GM12874 (cell line): ENCODE data around the gene KLHL40.

Experiments
- CTCF ChIP-seq: IDR thresholded peaks from 2 replicates; pipeline ENCODE4 v1.5.1; 2011; ENCODE audit warnings: low read depth, mild to moderate bottlenecking, control low read depth, low read length, moderate library complexity; ENCODE audit not compliant: insufficient read depth

KLHL40 gene

DNA sequence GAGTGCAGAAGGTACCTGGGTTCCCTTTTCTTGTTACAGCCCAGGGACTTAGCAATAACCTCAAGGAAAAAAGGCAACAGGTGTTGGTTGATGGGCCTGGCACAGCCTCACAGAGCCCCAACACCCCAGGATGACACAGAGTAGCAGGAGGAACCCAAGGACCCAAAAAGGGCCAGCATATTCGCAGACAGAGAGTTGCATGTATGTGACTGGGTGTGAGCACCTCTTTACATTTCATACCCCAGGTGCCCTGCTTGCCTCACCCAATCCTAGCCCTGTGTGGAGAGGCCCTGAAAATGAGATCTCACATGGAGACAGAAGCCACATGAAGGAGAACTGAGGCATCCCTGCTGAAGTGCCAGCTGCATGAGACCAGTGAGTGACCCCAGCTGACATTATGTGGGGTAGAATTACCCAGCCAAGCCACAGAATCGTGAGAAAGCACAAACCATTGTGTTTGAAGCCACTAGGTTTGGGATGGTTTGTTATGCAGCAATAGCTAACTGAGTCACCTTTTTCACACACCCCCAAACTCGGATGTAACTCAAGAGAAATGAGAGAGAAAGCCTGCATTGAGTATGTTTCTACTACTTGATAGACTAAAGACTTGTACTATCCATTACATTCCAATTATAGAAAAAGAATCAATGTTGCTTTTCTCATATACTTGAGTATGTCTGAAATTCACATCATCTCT, 43.5 kb downstream of the KLHL40 start:
- no peak for TF ChIP-seq CTCF

DNA sequence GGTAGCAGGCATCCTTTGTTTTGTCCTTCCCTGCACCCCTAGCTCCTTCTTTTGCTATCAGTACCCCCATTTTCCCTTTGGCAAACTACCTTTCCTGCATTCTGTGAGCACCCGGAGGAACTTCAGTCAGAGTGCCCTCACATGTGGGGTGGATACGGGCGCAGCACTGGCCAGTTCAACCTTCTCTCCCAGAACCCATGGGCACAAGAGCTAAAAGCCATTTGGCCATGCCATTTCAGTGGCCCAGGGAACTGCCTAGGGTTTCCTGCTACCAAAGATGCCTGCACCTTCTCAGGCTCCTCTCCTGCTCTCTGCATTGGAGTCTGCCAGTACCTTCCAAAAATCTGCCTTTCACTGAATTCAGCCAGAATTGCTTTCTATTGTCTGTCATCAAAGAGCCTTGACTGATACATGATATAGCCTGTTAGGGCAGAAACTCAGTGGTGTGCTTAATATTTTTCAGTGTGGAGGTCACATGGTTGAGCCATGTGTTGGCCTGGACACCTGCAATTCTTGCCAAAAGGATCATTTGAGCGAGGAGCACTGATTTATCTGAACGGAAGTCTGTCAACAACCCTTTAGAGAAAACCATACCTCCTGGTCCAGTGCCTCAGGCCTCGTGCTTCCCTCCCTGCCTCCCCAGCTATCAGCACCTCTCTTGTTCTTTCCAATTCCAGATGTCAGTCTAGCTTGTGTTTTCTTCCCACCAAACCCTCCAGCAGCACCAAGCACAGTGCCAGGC, 44.2 kb downstream of the KLHL40 start:
- no peak for TF ChIP-seq CTCF

DNA sequence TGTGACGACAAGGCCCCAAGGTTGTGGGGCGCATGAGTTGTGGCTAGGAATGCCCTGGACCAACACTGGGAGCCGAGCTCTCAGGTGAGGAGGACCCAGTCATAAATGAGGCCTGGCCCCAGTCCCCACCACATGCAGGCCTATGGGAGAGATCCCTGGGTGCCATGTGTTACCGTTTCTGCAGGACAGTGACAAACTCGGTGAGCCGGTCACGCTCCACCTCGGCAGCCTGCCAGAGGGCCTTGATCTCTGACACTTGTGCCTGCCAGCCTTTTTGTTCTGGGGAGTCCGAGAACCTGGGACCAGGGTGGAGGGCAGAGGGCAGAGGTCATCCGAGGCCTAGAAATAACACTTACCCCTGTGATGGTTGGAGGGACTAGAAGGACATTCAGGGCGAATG, 45.0 kb downstream of the KLHL40 start:
- TF ChIP-seq CTCF, result no peak

DNA sequence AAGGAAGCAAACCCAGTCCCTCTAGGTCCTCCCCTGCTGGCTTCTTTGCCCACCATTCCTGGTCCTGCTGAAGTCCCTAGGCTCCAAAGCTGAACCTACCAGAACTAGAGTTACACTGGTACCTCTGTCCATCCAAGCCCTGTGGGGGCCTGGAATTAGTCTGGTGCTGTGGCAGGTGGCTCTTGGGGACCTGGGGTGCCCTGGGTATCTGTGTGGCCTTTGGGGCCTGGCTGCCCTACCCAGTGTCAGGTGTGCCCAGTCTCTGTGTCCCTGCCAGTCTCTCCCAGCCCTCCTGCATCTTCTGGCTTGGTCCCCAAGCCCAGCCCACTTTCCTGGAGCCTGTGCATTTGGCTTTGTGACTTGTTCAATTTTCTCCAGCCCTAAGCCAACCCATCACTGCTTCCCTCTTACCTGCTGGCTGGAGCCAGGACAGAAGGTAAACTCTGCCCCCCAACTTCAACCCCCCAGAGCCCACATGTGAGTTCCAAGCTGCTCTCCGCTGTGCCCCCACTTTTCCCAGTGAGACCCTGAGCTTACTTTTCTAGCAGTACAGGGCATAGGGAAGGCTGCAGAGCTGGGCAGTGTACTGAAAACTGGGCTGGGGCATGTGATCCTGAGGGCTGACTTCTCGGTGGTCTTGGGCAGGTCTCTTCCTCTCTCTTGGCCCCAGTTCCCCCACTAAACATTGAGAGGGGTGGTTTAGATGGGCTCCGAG, 45.5 kb downstream of the KLHL40 start:
- no peak for TF ChIP-seq CTCF

- TF ChIP-seq CTCF, result no peak
These were observed 46.3 kb downstream of the KLHL40 start for GRCh38 chr3:42731476-42732195.

DNA sequence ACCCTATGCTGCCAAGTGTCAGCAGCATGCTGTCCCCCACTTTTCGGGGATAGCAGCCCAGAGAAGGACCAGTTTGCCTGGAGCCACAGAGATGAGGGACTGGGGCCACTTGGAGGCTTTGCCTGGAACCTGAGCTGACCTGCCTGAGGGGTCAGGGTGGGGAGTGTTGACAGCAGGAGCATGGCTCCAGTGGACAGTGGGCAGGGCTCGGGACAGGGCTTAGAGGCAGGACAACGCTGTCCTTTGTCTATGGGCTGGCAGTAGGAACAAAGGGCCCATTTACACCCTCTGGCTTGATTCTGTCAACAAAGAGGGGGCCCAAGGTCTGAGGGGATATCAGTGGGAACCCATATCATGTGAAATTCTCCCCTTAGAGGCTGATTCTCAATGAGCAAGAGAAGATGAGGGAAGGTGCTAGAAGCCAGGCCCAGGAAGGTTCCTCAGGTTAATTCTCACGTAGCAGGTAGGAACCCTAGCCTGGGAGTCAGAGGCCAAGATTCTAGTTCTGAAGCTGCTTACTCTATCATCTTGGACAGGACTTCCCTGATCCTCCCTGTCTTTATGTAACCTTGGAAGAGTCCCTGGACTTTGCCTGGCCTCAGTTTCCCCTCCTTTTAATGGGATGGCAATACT, 47.0 kb downstream of the KLHL40 start:
- TF ChIP-seq CTCF, result no peak
